ENCODE data around the gene UBE2I. TPM values are rescaled to one million over a fixed set of nuclear protein-coding genes. Genes with fewer than 3 reads are reported as not detected.

The UBE2I gene
- total and polyA plus RNA-seq, 3 experiments from 2014 or later = 101 to 257 (median 238) TPM

DNA sequence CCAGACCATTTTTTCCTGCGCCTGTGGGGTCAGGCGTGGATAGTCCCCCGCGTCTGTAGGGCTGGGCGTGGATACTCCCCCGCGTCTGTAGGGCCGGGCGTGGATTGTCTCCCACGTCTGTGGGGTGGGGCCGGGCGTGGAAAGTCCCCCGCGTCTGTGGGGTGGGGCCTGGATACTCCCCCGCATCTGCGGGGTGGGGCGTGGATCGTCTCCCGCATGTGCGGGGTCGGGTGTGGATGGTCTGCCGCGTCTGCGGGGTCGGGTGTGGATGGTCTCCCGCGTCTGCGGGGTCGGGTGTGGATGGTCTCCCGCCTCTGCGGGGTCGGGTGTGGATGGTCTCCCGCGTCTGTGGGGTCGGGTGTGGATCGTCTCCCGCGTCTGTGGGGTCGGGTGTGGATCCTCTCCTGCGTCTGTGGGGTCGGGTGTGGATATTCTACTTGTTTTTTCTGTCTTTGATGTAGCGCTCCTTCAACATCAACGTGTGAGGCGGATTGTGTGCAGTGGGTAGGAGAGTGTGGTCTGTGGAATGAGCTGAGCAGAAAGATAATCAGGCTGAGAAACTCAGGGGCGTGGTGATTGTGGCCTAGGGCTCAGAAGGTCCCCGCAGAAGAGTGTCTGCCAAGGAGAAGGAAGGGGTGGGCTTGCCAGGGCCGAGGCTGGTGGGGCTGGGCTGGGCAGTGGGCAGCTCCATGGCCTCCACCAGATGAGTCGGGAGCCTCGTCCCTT is 45.5 kb downstream of the UBE2I start:
- Histone ChIP-seq H3K9me3 (ENCODE audit: low read length) (no peaks in the 10 kb centered on the region), H3K36me3 (ENCODE audit: insufficient read depth, low read length) (no peaks in the 10 kb centered on the region), H3K27me3 (ENCODE audit: insufficient read depth, low read length, poor library complexity, severe bottlenecking) (no peaks in the 10 kb centered on the region), H3K4me3 (ENCODE audit: low read length) (no peak overlapping the region), H3K27ac (ENCODE audit: low read depth, low read length) (no peak overlapping the region), H3K4me1 (ENCODE audit: insufficient read depth, low read length) (peaks cover 26% of the 10 kb centered on the region)
- Mint-ChIP-seq H3K4me3 (peak overlapping the region in 5 of 7 donors; percentile 15 to 78 (median 48)), H3K36me3 (peaks cover 0 to 27% (median 0%) of the 10 kb centered on the region in 3 donors), H3K27ac (peak overlapping the region in 3 of 8 donors; percentile 15 to 44 (median 39)), H3K9me3 (no peaks in the 10 kb centered on the region), H3K27me3 (peaks cover 0 to 6% of the 10 kb centered on the region in 2 donors), H3K4me1 (peaks cover 30 to 57% (median 30%) of the 10 kb centered on the region in 3 donors)
- ChIA-PET POLR2A (no interaction called here), CTCF (interaction anchor here (0.7 kb wide), 1 partner anchor 24 kb away, joined by 3 read pairs; no protein-coding TSS in a partner anchor)
- DNase-seq = no peak

DNA sequence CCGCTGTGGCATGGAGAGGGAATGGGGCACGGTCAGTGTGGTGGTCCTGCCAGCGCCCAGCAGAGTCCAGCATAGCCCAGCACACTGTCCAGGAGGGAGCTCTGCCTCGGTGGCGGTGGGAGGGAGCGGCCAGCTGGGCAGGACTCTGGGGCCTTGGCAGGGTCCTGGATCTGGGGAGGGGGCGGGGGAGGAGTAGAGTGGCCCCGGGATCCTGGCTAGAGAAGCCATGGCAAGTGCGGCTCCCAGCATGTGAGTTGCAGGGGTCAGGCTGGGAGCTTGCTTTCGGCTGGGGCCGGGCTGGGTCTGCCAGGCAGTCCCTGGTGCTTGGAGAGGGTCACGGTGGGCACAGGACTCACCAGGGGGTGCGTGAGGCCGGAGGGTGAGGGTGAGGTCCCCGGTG is 46.2 kb downstream of the UBE2I start:
- Mint-ChIP-seq H3K4me1 (peaks cover 24 to 51% (median 25%) of the 10 kb centered on the region in 3 donors), H3K27ac (peak overlapping the region in 1 of 8 donors; percentile 39), H3K27me3 (peaks cover 0 to 6% of the 10 kb centered on the region in 2 donors), H3K9me3 (no peaks in the 10 kb centered on the region), H3K36me3 (peaks cover 0 to 26% (median 0%) of the 10 kb centered on the region in 3 donors), H3K4me3 (no peak overlapping the region)
- Histone ChIP-seq H3K27ac (ENCODE audit: low read depth, low read length) (no peak overlapping the region), H3K4me1 (ENCODE audit: insufficient read depth, low read length) (peaks cover 22% of the 10 kb centered on the region), H3K4me3 (ENCODE audit: low read length) (no peak overlapping the region), H3K36me3 (ENCODE audit: insufficient read depth, low read length) (no peaks in the 10 kb centered on the region), H3K27me3 (ENCODE audit: insufficient read depth, low read length, poor library complexity, severe bottlenecking) (no peaks in the 10 kb centered on the region), H3K9me3 (ENCODE audit: low read length) (no peaks in the 10 kb centered on the region)
- ChIA-PET POLR2A (no interaction called here), CTCF (interaction anchor here (0.7 kb wide), 1 partner anchor 24 kb away, joined by 3 read pairs; no protein-coding TSS in a partner anchor)
- no peak for DNase-seq

DNA sequence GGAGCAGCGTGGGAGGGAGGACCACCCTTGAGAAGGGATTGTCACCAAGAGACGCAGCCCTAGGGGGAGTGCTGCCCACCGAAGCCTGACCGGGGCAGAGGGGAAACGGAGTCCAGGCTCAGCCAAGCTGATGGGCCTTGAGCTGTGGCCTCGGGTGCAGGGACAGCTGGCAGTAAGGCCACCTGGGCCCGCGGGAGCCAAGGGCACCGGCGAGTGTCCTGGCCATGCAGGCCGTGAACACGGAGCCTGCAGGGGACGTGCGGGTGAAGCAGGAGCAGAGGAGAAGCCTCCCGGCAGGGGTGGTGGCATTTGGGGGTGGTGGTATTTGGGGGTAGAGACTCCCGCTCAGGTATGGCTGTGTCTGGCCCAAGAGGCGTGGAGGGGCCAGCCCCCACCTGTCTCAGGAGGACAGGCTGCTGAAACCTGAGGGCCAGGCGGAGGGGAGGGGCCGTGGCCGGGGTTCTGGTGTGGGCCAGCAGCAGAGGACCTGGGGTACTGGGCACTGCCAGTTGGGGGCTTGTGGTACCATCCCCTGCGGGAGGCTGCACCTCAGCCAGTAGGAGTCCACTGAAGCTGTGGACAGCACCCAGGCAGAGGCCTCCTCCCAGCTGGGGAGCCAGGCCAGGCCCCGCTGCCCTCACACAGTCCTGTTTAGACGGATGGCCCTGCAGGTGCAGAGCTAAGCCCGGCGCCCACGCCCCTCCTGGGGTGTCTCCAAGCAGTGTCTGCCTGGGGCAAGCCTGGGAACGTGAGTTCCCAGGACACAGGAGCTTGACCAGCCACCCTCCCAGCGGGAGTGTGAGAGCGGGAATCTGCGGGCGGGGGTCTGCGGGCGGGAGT is 46.8 kb downstream of the UBE2I start:
- Histone ChIP-seq H3K27ac (ENCODE audit: low read depth, low read length) (no peak overlapping the region), H3K4me1 (ENCODE audit: insufficient read depth, low read length) (peaks cover 15% of the 10 kb centered on the region), H3K9me3 (ENCODE audit: low read length) (no peaks in the 10 kb centered on the region), H3K36me3 (ENCODE audit: insufficient read depth, low read length) (no peaks in the 10 kb centered on the region), H3K4me3 (ENCODE audit: low read length) (no peak overlapping the region), H3K27me3 (ENCODE audit: insufficient read depth, low read length, poor library complexity, severe bottlenecking) (no peaks in the 10 kb centered on the region)
- no peak for DNase-seq
- ChIA-PET CTCF (interaction anchor here (1.4 kb wide), 1 partner anchor 22 kb away, joined by 3 read pairs; no protein-coding TSS in a partner anchor), POLR2A (no interaction called here)
- H3K27me3 Mint-ChIP-seq = peaks cover 0 to 6% of the 10 kb centered on the region in 2 donors
- H3K9me3 Mint-ChIP-seq = no peaks in the 10 kb centered on the region
- peaks cover 0 to 27% (median 0%) of the 10 kb centered on the region in 3 donors for H3K36me3 Mint-ChIP-seq
- H3K4me1 Mint-ChIP-seq = peaks cover 22 to 45% (median 23%) of the 10 kb centered on the region in 3 donors
- H3K27ac Mint-ChIP-seq = no peak overlapping the region
- no peak overlapping the region for H3K4me3 Mint-ChIP-seq

DNA sequence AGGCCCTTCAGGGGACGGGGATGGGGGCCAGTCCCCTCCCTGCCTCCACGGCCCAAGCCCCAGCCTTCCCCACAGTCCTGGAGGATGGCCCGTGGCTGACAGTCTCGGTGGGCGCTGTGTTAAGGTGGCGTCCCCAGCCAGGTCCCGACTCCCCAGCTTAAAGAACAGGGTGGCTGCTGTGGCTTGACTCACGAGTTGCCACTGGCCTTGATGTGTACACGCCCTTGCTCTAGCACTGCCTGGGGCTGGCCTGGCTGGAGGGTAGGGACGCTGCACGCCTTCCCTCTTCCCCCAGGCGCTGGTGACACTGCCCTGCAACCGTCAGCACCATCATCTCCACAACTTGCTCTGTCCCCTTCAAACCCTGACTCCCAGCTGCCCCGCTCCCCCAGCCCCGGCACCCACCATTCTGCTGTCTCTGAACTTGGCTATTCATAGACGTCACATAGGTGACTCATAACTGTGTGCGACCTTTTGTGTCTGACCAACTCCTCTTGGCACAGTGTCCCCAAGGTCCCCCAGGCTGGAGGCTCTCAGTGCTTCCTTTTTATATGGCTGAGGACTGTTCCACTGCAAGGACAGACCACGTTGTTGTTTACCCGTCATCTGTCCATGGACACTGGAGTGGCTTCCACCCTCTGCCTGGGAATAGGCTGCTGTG is 48.6 kb downstream of the UBE2I start:
- no peaks in the 10 kb centered on the region for H3K27me3 ChIP-seq (ENCODE audit: insufficient read depth, low read length, poor library complexity, severe bottlenecking)
- peaks cover 5% of the 10 kb centered on the region for H3K4me1 ChIP-seq (ENCODE audit: insufficient read depth, low read length)
- H3K9me3 ChIP-seq (ENCODE audit: low read length) = no peaks in the 10 kb centered on the region
- H3K27ac Mint-ChIP-seq = peak overlapping the region in 3 of 8 donors; percentile 21 to 87 (median 86)
- CTCF ChIA-PET = no interaction called here
- no peak overlapping the region for H3K4me3 ChIP-seq (ENCODE audit: low read length)
- peak overlapping the region in 2 of 7 donors; percentile 15 to 31 for H3K4me3 Mint-ChIP-seq
- H3K27me3 Mint-ChIP-seq = peaks cover 0 to 2% of the 10 kb centered on the region in 2 donors
- no peak for DNase-seq
- no peaks in the 10 kb centered on the region for H3K9me3 Mint-ChIP-seq
- POLR2A ChIA-PET = no interaction called here
- H3K27ac ChIP-seq (ENCODE audit: low read depth, low read length) = no peak overlapping the region
- peaks cover 6% of the 10 kb centered on the region for H3K36me3 ChIP-seq (ENCODE audit: insufficient read depth, low read length)
- H3K36me3 Mint-ChIP-seq = peaks cover 0 to 36% (median 0%) of the 10 kb centered on the region in 3 donors
- peaks cover 14 to 35% (median 16%) of the 10 kb centered on the region in 3 donors for H3K4me1 Mint-ChIP-seq

DNA sequence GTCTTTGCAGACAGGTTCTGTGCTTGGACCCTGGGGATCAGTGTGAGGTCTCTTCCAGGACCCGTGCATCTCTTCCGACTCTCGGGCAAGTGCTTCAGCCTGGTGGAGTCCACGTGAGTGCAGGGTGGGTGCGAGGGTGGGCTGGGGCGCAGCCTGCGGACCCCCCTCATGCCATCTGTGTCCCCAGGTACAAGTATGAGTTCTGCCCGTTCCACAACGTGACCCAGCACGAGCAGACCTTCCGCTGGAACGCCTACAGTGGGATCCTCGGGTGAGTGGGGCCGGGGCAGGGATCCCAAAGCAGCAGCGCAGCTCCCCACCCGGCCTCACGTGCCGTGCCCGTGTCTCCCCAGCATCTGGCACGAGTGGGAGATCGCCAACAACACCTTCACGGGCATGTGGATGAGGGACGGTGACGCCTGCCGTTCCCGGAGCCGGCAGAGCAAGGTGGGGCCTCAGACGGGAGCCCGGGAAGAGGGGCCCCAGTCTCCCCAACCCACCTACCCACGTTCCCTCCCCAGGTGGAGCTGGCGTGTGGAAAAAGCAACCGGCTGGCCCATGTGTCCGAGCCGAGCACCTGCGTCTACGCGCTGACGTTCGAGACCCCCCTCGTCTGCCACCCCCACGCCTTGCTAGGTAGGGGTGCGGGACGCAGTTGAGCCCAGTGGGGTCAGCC is 52.4 kb downstream of the UBE2I start:
- Mint-ChIP-seq H3K4me3 (no peak overlapping the region), H3K27me3 (no peaks in the 10 kb centered on the region), H3K27ac (no peak overlapping the region), H3K9me3 (no peaks in the 10 kb centered on the region), H3K4me1 (peaks cover 0 to 13% (median 5%) of the 10 kb centered on the region in 3 donors), H3K36me3 (peaks cover 0 to 68% (median 0%) of the 10 kb centered on the region in 3 donors)
- Histone ChIP-seq H3K27ac (ENCODE audit: low read depth, low read length) (no peak overlapping the region), H3K4me1 (ENCODE audit: insufficient read depth, low read length) (no peaks in the 10 kb centered on the region), H3K27me3 (ENCODE audit: insufficient read depth, low read length, poor library complexity, severe bottlenecking) (no peaks in the 10 kb centered on the region), H3K4me3 (ENCODE audit: low read length) (no peak overlapping the region), H3K9me3 (ENCODE audit: low read length) (no peaks in the 10 kb centered on the region), H3K36me3 (ENCODE audit: insufficient read depth, low read length) (peaks cover 9% of the 10 kb centered on the region)
- POLR2A ChIA-PET = no interaction called here
- no peak for DNase-seq
- CTCF ChIA-PET = interaction anchor here (0.9 to 2.4 kb wide), 3 partner anchors 8 to 69 kb away, joined by 3 to 11 read pairs (median 3); no protein-coding TSS in a partner anchor

DNA sequence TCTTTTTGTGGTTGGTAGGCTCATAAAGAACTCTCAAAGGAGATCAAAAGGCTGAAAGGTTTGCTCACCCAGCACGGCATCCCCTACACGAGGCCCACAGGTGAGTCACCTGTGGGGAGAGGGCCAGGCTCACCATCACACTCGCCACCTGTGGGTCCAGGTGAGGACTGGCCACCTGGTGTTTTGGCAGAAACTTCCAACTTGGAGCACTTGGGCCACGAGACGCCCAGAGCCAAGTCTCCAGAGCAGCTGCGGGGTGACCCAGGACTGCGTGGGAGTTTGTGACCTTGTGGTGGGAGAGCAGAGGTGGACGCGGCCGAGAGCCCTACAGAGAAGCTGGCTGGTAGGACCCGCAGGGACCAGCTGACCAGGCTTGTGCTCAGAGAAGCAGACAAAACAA is 53.4 kb downstream of the UBE2I start:
- no peaks in the 10 kb centered on the region for H3K9me3 Mint-ChIP-seq
- ChIA-PET CTCF (interaction anchor here (0.9 to 3.2 kb wide), 8 partner anchors 9 to 344 kb away, joined by 3 to 18 read pairs (median 5); no protein-coding TSS in a partner anchor), POLR2A (no interaction called here)
- H3K4me1 ChIP-seq (ENCODE audit: insufficient read depth, low read length) = no peaks in the 10 kb centered on the region
- H3K4me3 Mint-ChIP-seq = no peak overlapping the region
- peaks cover 0 to 12% (median 5%) of the 10 kb centered on the region in 3 donors for H3K4me1 Mint-ChIP-seq
- no peak overlapping the region for H3K27ac ChIP-seq (ENCODE audit: low read depth, low read length)
- no peaks in the 10 kb centered on the region for H3K27me3 ChIP-seq (ENCODE audit: insufficient read depth, low read length, poor library complexity, severe bottlenecking)
- peaks cover 9% of the 10 kb centered on the region for H3K36me3 ChIP-seq (ENCODE audit: insufficient read depth, low read length)
- H3K36me3 Mint-ChIP-seq = peaks cover 0 to 72% (median 0%) of the 10 kb centered on the region in 3 donors
- no peaks in the 10 kb centered on the region for H3K9me3 ChIP-seq (ENCODE audit: low read length)
- H3K27me3 Mint-ChIP-seq = no peaks in the 10 kb centered on the region
- peak overlapping the region in 1 of 8 donors; percentile 83 for H3K27ac Mint-ChIP-seq
- no peak overlapping the region for H3K4me3 ChIP-seq (ENCODE audit: low read length)
- no peak for DNase-seq

DNA sequence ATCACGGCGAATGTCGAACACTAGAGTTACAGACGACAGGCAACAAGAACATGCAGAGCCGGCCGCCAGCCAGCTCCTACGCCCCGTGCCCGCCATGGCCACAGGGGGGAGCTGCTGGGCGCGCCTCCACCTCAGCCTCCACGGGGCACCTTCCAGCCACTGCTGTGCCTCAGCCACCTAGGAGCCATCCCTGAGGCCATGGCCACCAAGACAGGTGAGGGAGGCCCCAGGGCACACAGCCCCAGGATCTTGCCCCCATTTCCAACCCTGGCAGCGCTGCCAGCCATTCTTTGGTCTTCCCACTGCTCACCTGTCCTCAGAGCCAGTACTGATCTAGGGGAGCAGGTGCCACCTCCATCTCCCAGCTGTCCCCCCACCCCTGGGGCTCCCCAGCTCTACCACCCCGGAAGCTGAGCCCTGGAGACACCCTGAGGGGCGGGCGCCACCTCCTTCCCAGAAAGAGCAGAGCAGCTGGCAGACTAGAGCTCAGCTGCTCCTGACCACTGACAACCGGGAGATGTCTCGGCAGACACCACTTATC is 54.1 kb downstream of the UBE2I start:
- Mint-ChIP-seq H3K4me3 (no peak overlapping the region), H3K27ac (peak overlapping the region in 6 of 8 donors; percentile 33 to 83 (median 81)), H3K9me3 (no peaks in the 10 kb centered on the region), H3K27me3 (no peaks in the 10 kb centered on the region), H3K36me3 (peaks cover 0 to 73% (median 0%) of the 10 kb centered on the region in 3 donors), H3K4me1 (peaks cover 0 to 8% (median 3%) of the 10 kb centered on the region in 3 donors)
- no peak overlapping the region for H3K4me3 ChIP-seq (ENCODE audit: low read length)
- POLR2A ChIA-PET = interaction anchor here (0.6 kb wide), 1 partner anchor 42 kb away, joined by 8 read pairs; no protein-coding TSS in a partner anchor
- CTCF ChIA-PET = interaction anchor here (1.0 to 3.2 kb wide), 11 partner anchors 10 to 343 kb away, joined by 3 to 18 read pairs (median 4); no protein-coding TSS in a partner anchor
- peak; percentile 52 to 77 (median 58) for DNase-seq
- H3K4me1 ChIP-seq (ENCODE audit: insufficient read depth, low read length) = no peaks in the 10 kb centered on the region
- peaks cover 9% of the 10 kb centered on the region for H3K36me3 ChIP-seq (ENCODE audit: insufficient read depth, low read length)
- H3K27me3 ChIP-seq (ENCODE audit: insufficient read depth, low read length, poor library complexity, severe bottlenecking) = no peaks in the 10 kb centered on the region
- no peak overlapping the region for H3K27ac ChIP-seq (ENCODE audit: low read depth, low read length)
- H3K9me3 ChIP-seq (ENCODE audit: low read length) = no peaks in the 10 kb centered on the region

Data from CD8-positive, alpha-beta memory T cell (primary cell).